ENCODE results near the gene CNTNAP2. TPM values are rescaled to one million over a fixed set of nuclear protein-coding genes. Genes with fewer than 3 reads are reported as not detected.

Gene CNTNAP2
- total and polyA plus RNA-seq, 2 of the 8 experiments (the other 6 are each of a cell fraction or from before 2014, with no cell fraction given), result 27.9 to 71.0 TPM

DNA sequence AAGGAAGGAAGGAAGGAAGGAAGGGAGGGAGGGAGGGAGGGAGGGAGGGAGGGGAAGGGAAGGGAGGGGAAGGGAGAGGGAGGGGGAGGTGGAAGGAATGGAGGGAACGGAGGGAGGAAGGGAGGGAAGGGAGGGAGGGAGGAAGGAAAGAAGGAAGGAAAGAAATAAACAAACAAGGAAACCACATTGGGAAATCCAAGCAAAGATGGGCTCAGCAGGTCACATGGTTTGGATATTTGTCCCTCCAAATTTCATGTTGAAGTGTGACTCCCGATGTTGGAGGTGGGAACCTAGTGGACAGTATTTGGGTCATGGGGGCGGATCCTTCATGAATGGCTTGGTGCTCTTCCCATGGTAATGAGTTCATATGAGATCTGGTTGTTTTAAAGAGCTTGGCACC is 2019.4 kb downstream of the CNTNAP2 start:
- POLR2A ChIA-PET (ENCODE audit: partially characterized antibody), result no interaction called here

More for the DNA sequence above, 2019.4 kb downstream of the CNTNAP2 start:
- Histone ChIP-seq H3K27me3 (replicated peaks in 1 of 4; ENCODE audit: control insufficient read depth in 3 of 4, extremely low read depth in 1 of 4, insufficient read depth in 3 of 4, low read length in 3 of 4) (peaks cover 0 to 1% (median 0%) of the 10 kb centered on the region in 4 experiments; a peak in 1 of 7 replicates), H3K14ac (ENCODE audit: insufficient read length) (no peak overlapping the region), H4K20me1 (replicated peaks in 1 of 2; ENCODE audit: control insufficient read depth in 1 of 2, insufficient read depth in 2 of 2, low read length in 2 of 2) (no peaks in the 10 kb centered on the region), H4K5ac (ENCODE audit: insufficient read length, low read depth, low read length) (no peak overlapping the region), H3K4me2 (ENCODE audit: insufficient read depth in 1 of 2, low read depth in 2 of 2, low read length in 2 of 2) (no peak overlapping the region), H3K4ac (replicated peaks; ENCODE audit: insufficient read length, low read depth, low read length) (no peak overlapping the region), H3K18ac (ENCODE audit: extremely low read depth, low read length) (no peak overlapping the region), H3K56ac (replicated peaks; ENCODE audit: insufficient read length, low read depth, low read length) (no peak overlapping the region), H2BK12ac (ENCODE audit: low read depth, low read length) (no peak overlapping the region), H3K79me1 (ENCODE audit: low read depth, low read length) (no peaks in the 10 kb centered on the region), H3K79me2 (ENCODE audit: control insufficient read depth in 1 of 2, insufficient read depth in 2 of 2, low read length in 2 of 2) (no peaks in the 10 kb centered on the region), H2AK5ac (ENCODE audit: low read depth, low read length) (no peak overlapping the region), H3K9me3 (ENCODE audit: insufficient read depth in 2 of 2, low read depth in 1 of 2, low read length in 1 of 2) (peaks cover 11 to 13% of the 10 kb centered on the region in 2 experiments), H3K27ac (ENCODE audit: low read depth, low read length) (no peak overlapping the region), H2BK120ac (replicated peaks; ENCODE audit: low read depth, low read length) (no peak overlapping the region), H2BK5ac (ENCODE audit: low read depth, low read length) (no peak overlapping the region), H4K8ac (ENCODE audit: extremely low read depth, insufficient read depth, low read length) (no peak overlapping the region), H3K9ac (replicated peaks in 1 of 4; ENCODE audit: extremely low read depth in 1 of 4, low read depth in 3 of 4, low read length in 3 of 4) (no peak overlapping the region), H3K23ac (ENCODE audit: insufficient read length) (no peak overlapping the region), H2BK15ac (ENCODE audit: low read length) (no peak overlapping the region), H3K4me3 (ENCODE audit: extremely low read depth in 1 of 4, insufficient read depth in 2 of 4, low read depth in 3 of 4, low read length in 4 of 4) (no peak overlapping the region), H2BK20ac (ENCODE audit: low read length) (no peak overlapping the region), H3K4me1 (replicated peaks in 1 of 4; ENCODE audit: control insufficient read depth in 3 of 4, insufficient read depth in 4 of 4, low read length in 3 of 4) (no peaks in the 10 kb centered on the region; a peak in 1 of 7 replicates), H3K36me3 (ENCODE audit: control insufficient read depth in 2 of 4, insufficient read depth in 4 of 4, low read length in 3 of 4) (0 out of 8 replicates have a peak, but pooled peaks cover 0 to 4% (median 0%) of the 10 kb centered on the region in 4 experiments), H2AFZ (ENCODE audit: low read length) (no peak overlapping the region), H4K91ac (replicated peaks; ENCODE audit: insufficient read length, low read length) (no peak overlapping the region), H3K23me2 (ENCODE audit: low read depth, low read length) (no peaks in the 10 kb centered on the region)
- FAIRE-seq (no peak), DNase-seq (ENCODE audit: low read depth in 1 of 2, low spot score in 2 of 2) (no peak)
- CTCF ChIA-PET (ENCODE audit: partially characterized antibody), result no interaction called here
- TF ChIP-seq EZH2 (IDR thresholded peaks at IDR 0.05; ENCODE audit: low read depth, low read length, severe bottlenecking), result no peak
- no peak for TF ChIP-seq RFX5 (IDR thresholded peaks at IDR 0.05; ENCODE audit: borderline replicate concordance, low read depth, low read length)
- no peak for TF ChIP-seq TBP (IDR thresholded peaks at IDR 0.05; ENCODE audit: low read depth, low read length)
- TF ChIP-seq BRCA1 (IDR thresholded peaks at IDR 0.05; ENCODE audit: low read depth, low read length), result no peak
- TF ChIP-seq KDM4A (IDR thresholded peaks at IDR 0.05; ENCODE audit: low read depth, low read length, severe bottlenecking), result no peak
- no peak for TF ChIP-seq TAF7 (optimal IDR thresholded peaks at IDR 0.05; ENCODE audit: borderline replicate concordance, low read depth, low read length)
- TF ChIP-seq JUN (IDR thresholded peaks at IDR 0.05; ENCODE audit: low read depth, low read length), result no peak
- TF ChIP-seq CBX5 (IDR thresholded peaks at IDR 0.05; ENCODE audit: low read depth, low read length), result no peak
- TF ChIP-seq POLR2A (IDR thresholded peaks at IDR 0.05; ENCODE audit: control extremely low read depth in 1 of 2, low read depth in 2 of 2, low read length in 2 of 2), result no peak
- TF ChIP-seq SIN3A (conservative IDR thresholded peaks at IDR 0.05 in 1 of 2, IDR thresholded peaks at IDR 0.05 in 1 of 2; ENCODE audit: low read depth in 1 of 2, low read length in 2 of 2), result no peak
- TF ChIP-seq TCF12 (IDR thresholded peaks at IDR 0.05; ENCODE audit: low read depth, low read length), result no peak
- no peak for TF ChIP-seq SIX5 (IDR thresholded peaks at IDR 0.05; ENCODE audit: low read depth, low read length)
- 60 to 94% methylated on average over 1 to 3 of the region's 3 CpGs for WGBS, 2 experiments (ENCODE audit: extremely low coverage in 1 of 2, insufficient coverage in 1 of 2, insufficient read length in 1 of 2, insufficient replicate concordance in 2 of 2, low coverage in 1 of 2, low lambda C conversion rate in 2 of 2, missing lambda C conversion rate in 1 of 2)
